Astrocyte (in vitro differentiated cells and primary cell): ENCODE results near the gene FSTL5. TPM values are rescaled to one million over a fixed set of nuclear protein-coding genes. Genes with fewer than 3 reads are reported as not detected.

Source experiments
- DNase-seq: peaks from one replicate; pipeline ENCODE4 v3.0.0-alpha.2; 2010; ENCODE audit warnings: low read depth
- FAIRE-seq: peaks from 2 replicates; lab custom pipeline; 2011; peaks lifted over from hg19 to GRCh38; lab: Jason Lieb, UNC
- H2AFZ ChIP-seq: 2 replicates; pipeline ENCODE4 v1.6.0; 2012; ENCODE audit warnings: low read depth, low read length, inconsistent platforms
- H3K27ac ChIP-seq: 2 replicates; pipeline ENCODE4 v1.5.1; 2011; ENCODE audit warnings: low read depth, low read length, inconsistent platforms
- H3K27me3 ChIP-seq: 2 replicates; pipeline ENCODE4 v1.6.0; 2011; ENCODE audit warnings: low read length, inconsistent platforms; ENCODE audit not compliant: insufficient read depth
- H3K36me3 ChIP-seq: 2 replicates; pipeline ENCODE4 v1.5.1; 2011; ENCODE audit warnings: low read length, inconsistent platforms; ENCODE audit not compliant: insufficient read depth
- H3K4me1 ChIP-seq: 2 replicates; pipeline ENCODE4 v1.5.1; 2011; ENCODE audit warnings: low read length, inconsistent platforms; ENCODE audit not compliant: insufficient read depth
- H3K4me2 ChIP-seq: 2 replicates; pipeline ENCODE4 v1.6.0; 2012; ENCODE audit warnings: low read length, inconsistent platforms
- H3K4me3 ChIP-seq: 2 replicates; pipeline ENCODE4 v1.5.1; 2011; ENCODE audit warnings: low read depth, mild to moderate bottlenecking, low read length, inconsistent platforms; ENCODE audit not compliant: insufficient read depth
- H3K79me2 ChIP-seq: 2 replicates; pipeline ENCODE4 v1.6.0; 2012; ENCODE audit warnings: mild to moderate bottlenecking, low read length, inconsistent platforms; ENCODE audit not compliant: insufficient read depth
- H3K9ac ChIP-seq: 2 replicates; pipeline ENCODE4 v1.6.0; 2012; ENCODE audit warnings: mild to moderate bottlenecking, low read length, inconsistent platforms
- H3K9me3 ChIP-seq: 2 replicates; pipeline ENCODE4 v1.5.1; 2012; ENCODE audit warnings: low read depth, mild to moderate bottlenecking, low read length, inconsistent platforms; ENCODE audit not compliant: insufficient read depth
- H4K20me1 ChIP-seq: 2 replicates; pipeline ENCODE4 v1.6.0; 2012; ENCODE audit warnings: low read length, inconsistent platforms; ENCODE audit not compliant: insufficient read depth
- H3K27ac Mint-ChIP-seq: one replicate; pipeline ENCODE4 v1.8.0; 2021; ENCODE audit warnings: mild to moderate bottlenecking, mixed read lengths; ENCODE audit not compliant: unreplicated experiment
- H3K27me3 Mint-ChIP-seq: one replicate; pipeline ENCODE4 v1.8.0; 2021; ENCODE audit warnings: low read depth, mixed read lengths; ENCODE audit not compliant: unreplicated experiment
- H3K36me3 Mint-ChIP-seq: one replicate; pipeline ENCODE4 v1.8.0; 2021; ENCODE audit warnings: low read depth, mixed read lengths; ENCODE audit not compliant: unreplicated experiment
- H3K4me1 Mint-ChIP-seq: one replicate; pipeline ENCODE4 v1.8.0; 2021; ENCODE audit warnings: low read depth, mixed read lengths; ENCODE audit not compliant: unreplicated experiment
- H3K4me3 Mint-ChIP-seq: one replicate; pipeline ENCODE4 v1.8.0; 2021; ENCODE audit warnings: mild to moderate bottlenecking, moderate library complexity, mixed read lengths; ENCODE audit not compliant: unreplicated experiment
- H3K9me3 Mint-ChIP-seq: one replicate; pipeline ENCODE4 v1.8.0; 2021; ENCODE audit warnings: mild to moderate bottlenecking, mixed read lengths; ENCODE audit not compliant: unreplicated experiment
- CTCF ChIP-seq: IDR thresholded peaks from 2 replicates; pipeline ENCODE4 v1.5.1; 2011; ENCODE audit warnings: low read depth, mild to moderate bottlenecking, inconsistent platforms, low read length, moderate library complexity; ENCODE audit not compliant: insufficient read depth
- EZH2 ChIP-seq: IDR thresholded peaks from 2 replicates; pipeline ENCODE4 v1.6.1; 2012; ENCODE audit warnings: mild to moderate bottlenecking, low read length, inconsistent platforms; ENCODE audit not compliant: insufficient read depth
- total RNA-seq: library from RNA; stranded (reverse); gene quantifications from 2 replicates; pipeline ENCODE4 v1.2.1, GENCODE V29; 2021

FSTL5 gene
- total RNA-seq, 1 donor from 2014 or later = 0.43 TPM

GRCh38 chr4:161728929-161729328, 434.9 kb downstream of the FSTL5 start:
- DNase-seq (no peak), FAIRE-seq (no peak)
- Mint-ChIP-seq H3K36me3 (no peaks in the 10 kb centered on the region), H3K4me1 (no peaks in the 10 kb centered on the region), H3K27ac (no peak overlapping the region), H3K9me3 (no peaks in the 10 kb centered on the region), H3K4me3 (no peak overlapping the region), H3K27me3 (no peaks in the 10 kb centered on the region)
- no peak overlapping the region for H3K9ac ChIP-seq
- no peaks in the 10 kb centered on the region for H3K4me1 ChIP-seq
- no peak overlapping the region for H3K4me2 ChIP-seq
- H3K4me3 ChIP-seq = no peak overlapping the region
- no peaks in the 10 kb centered on the region for H3K27me3 ChIP-seq
- H3K9me3 ChIP-seq = no peaks in the 10 kb centered on the region
- H3K36me3 ChIP-seq = no peaks in the 10 kb centered on the region
- H3K79me2 ChIP-seq = no peaks in the 10 kb centered on the region
- TF ChIP-seq EZH2 (no peak), CTCF (no peak)
- no peak overlapping the region for H2AFZ ChIP-seq
- no peaks in the 10 kb centered on the region for H4K20me1 ChIP-seq
- H3K27ac ChIP-seq = no peak overlapping the region

- H3K9ac ChIP-seq = no peak overlapping the region
- H3K4me3 Mint-ChIP-seq = no peak overlapping the region
These were observed 441.9 kb downstream of the FSTL5 start for GRCh38 chr4:161721947-161722346.

More at GRCh38 chr4:161721947-161722346, 441.9 kb downstream of the FSTL5 start:
- Histone ChIP-seq H3K27ac (no peak overlapping the region), H2AFZ (no peak overlapping the region), H3K79me2 (no peaks in the 10 kb centered on the region), H4K20me1 (no peaks in the 10 kb centered on the region), H3K36me3 (no peaks in the 10 kb centered on the region), H3K27me3 (no peaks in the 10 kb centered on the region), H3K9me3 (no peaks in the 10 kb centered on the region), H3K4me2 (no peak overlapping the region), H3K4me1 (no peaks in the 10 kb centered on the region), H3K4me3 (no peak overlapping the region)
- Mint-ChIP-seq H3K27me3 (no peaks in the 10 kb centered on the region), H3K4me1 (no peaks in the 10 kb centered on the region), H3K9me3 (no peaks in the 10 kb centered on the region), H3K27ac (no peak overlapping the region), H3K36me3 (no peaks in the 10 kb centered on the region)
- FAIRE-seq (no peak), DNase-seq (no peak)
- TF ChIP-seq CTCF = no peak
- no peak for TF ChIP-seq EZH2
